H1 (cell line): Measurements from ENCODE around the gene STXBP6.

ENCODE experiments used
- ATF2 ChIP-seq: IDR thresholded peaks from 2 replicates; pipeline ENCODE4 v1.6.1; 2012; ENCODE audit warnings: low read length, inconsistent platforms
- CEBPB ChIP-seq: IDR thresholded peaks from 2 replicates; pipeline ENCODE4 v1.6.1; 2012; ENCODE audit warnings: low read depth, low read length
- CTCF ChIP-seq, 3 experiments: IDR thresholded peaks; 1 replicate in 2 of 3; 2 replicates in 1 of 3; pipeline versions ENCODE4 v1.5.1 to v1.6.1; 2011; ENCODE audit warnings: low read length in 3 of 3, mild to moderate bottlenecking in 3 of 3, inconsistent platforms in 2 of 3, low read depth in 1 of 3, moderate library complexity in 1 of 3; ENCODE audit not compliant: insufficient read depth in 1 of 3; ENCODE audit errors: control extremely low read depth in 1 of 3
- EZH2 ChIP-seq: fragments of 200-600 bp; sonication (generic); IDR thresholded peaks from 2 replicates; pipeline ENCODE4 v1.7.1; 2012; ENCODE audit warnings: low read depth, mild to moderate bottlenecking, moderate library complexity, low read length, inconsistent platforms; ENCODE audit not compliant: severe bottlenecking
- HDAC2 ChIP-seq, 2 experiments: fragments of 300-600 bp in 1 of 2; sonication (generic) in 1 of 2; IDR thresholded peaks; 2 replicates each; pipeline ENCODE4 v1.6.1; 2011 to 2012; ENCODE audit warnings: low read depth in 2 of 2, low read length in 2 of 2, mild to moderate bottlenecking in 2 of 2, moderate library complexity in 2 of 2, borderline replicate concordance in 1 of 2, inconsistent platforms in 1 of 2
- KDM5A ChIP-seq: fragments of 200-600 bp; IDR thresholded peaks from 2 replicates; pipeline ENCODE4 v1.7.1; 2012; ENCODE audit warnings: mild to moderate bottlenecking, low read length, inconsistent platforms, mixed read lengths
- POLR2A ChIP-seq, 2 experiments: IDR thresholded peaks; 1 replicate in 1 of 2; 2 replicates in 1 of 2; pipeline ENCODE4 v1.6.1; 2011; ENCODE audit warnings: low read depth in 2 of 2, low read length in 2 of 2, mild to moderate bottlenecking in 2 of 2; ENCODE audit errors: control extremely low read depth in 1 of 2
- SIN3A ChIP-seq, 2 experiments: IDR thresholded peaks in 1 of 2; conservative IDR thresholded peaks in 1 of 2; 2 replicates each; pipeline ENCODE4 v1.6.1; 2011 to 2012; ENCODE audit warnings: low read length in 2 of 2, improper control_type of control experiment in 1 of 2, low read depth in 1 of 2, mild to moderate bottlenecking in 1 of 2
- SIX5 ChIP-seq: IDR thresholded peaks from 2 replicates; pipeline ENCODE4 v1.6.1; 2011; ENCODE audit warnings: mild to moderate bottlenecking, low read depth, low read length
- SP1 ChIP-seq: IDR thresholded peaks from 2 replicates; pipeline ENCODE4 v1.6.1; 2011; ENCODE audit warnings: low read depth, low read length
- SRF ChIP-seq: IDR thresholded peaks from 2 replicates; pipeline ENCODE4 v1.6.1; 2011; ENCODE audit warnings: mild to moderate bottlenecking, low read depth, low read length, moderate library complexity
- YY1 ChIP-seq: IDR thresholded peaks from 2 replicates; pipeline ENCODE4 v1.6.1; 2011; ENCODE audit warnings: low read depth, mild to moderate bottlenecking, low read length

GRCh38 chr14:24999157-24999556 lies 50.8 kb downstream of the STXBP6 start:
- TF ChIP-seq SIX5 (no peak), ATF2 (no peak), HDAC2 (IDR thresholded peaks at IDR 0.05; ENCODE audit: borderline replicate concordance in 1 of 2, low read depth in 2 of 2, low read length in 2 of 2) (no peak), CTCF (IDR thresholded peaks at IDR 0.05; ENCODE audit: control extremely low read depth in 1 of 3, insufficient read depth in 1 of 3, low read depth in 1 of 3, low read length in 3 of 3) (no peak), EZH2 (no peak), POLR2A (IDR thresholded peaks at IDR 0.05; ENCODE audit: control extremely low read depth in 1 of 2, low read depth in 2 of 2, low read length in 2 of 2) (no peak), SRF (no peak), SP1 (no peak), YY1 (no peak), SIN3A (conservative IDR thresholded peaks at IDR 0.05 in 1 of 2, IDR thresholded peaks at IDR 0.05 in 1 of 2; ENCODE audit: low read depth in 1 of 2, low read length in 2 of 2) (no peak), CEBPB (no peak), KDM5A (no peak)
